HG02759 (cell line): ENCODE results near the gene DNAJC6.
"Not testable (repeated sequence)": the region's sequence is repeated elsewhere in the genome, so short reads cannot be mapped to it uniquely, and the experiment has no call there.

Experiments used
- ATAC-seq: cut with Tn5 transposase; IDR thresholded peaks from one replicate; pipeline ENCODE4 v1.9.1; 2021; ENCODE audit warnings: mild to moderate bottlenecking, moderate library complexity; ENCODE audit not compliant: unreplicated experiment

DNAJC6 gene

GRCh38 chr1:65309304-65310077 is at the start of gene DNAJC6:
DNAJC6 (plus strand) TSS chr1:65309543; CDS start chr1:65309746, 203 bp downstream.
- ATAC-seq, result peak; percentile 90

- ATAC-seq, result no peak
These were observed 49.5 kb upstream of the DNAJC6 start for GRCh38 chr1:65259816-65260215.

- ATAC-seq, result peak; percentile 61
These were observed 48.4 kb upstream of the DNAJC6 start for GRCh38 chr1:65260851-65261473.

- no peak for ATAC-seq
These were observed 46.1 kb upstream of the DNAJC6 start for GRCh38 chr1:65263286-65263685.

GRCh38 chr1:65264197-65264929 is 45.0 kb upstream of the DNAJC6 start:
- no peak for ATAC-seq

GRCh38 chr1:65265296-65265650 is 44.1 kb upstream of the DNAJC6 start:
- ATAC-seq, result no peak

GRCh38 chr1:65265651-65266351 is 43.5 kb upstream of the DNAJC6 start:
- peak; percentile 61 for ATAC-seq

GRCh38 chr1:65266476-65266875 is 42.9 kb upstream of the DNAJC6 start:
- ATAC-seq, result no peak

GRCh38 chr1:65267271-65267670 is 42.1 kb upstream of the DNAJC6 start:
- no peak for ATAC-seq

GRCh38 chr1:65267683-65268082 is 41.7 kb upstream of the DNAJC6 start:
- no peak for ATAC-seq

GRCh38 chr1:65269612-65270011 is 39.7 kb upstream of the DNAJC6 start:
- no peak for ATAC-seq

- ATAC-seq, result no peak
These were observed 33.0 kb upstream of the DNAJC6 start for GRCh38 chr1:65276197-65276939.

- no peak for ATAC-seq
These were observed 31.6 kb upstream of the DNAJC6 start for GRCh38 chr1:65277605-65278347.

- ATAC-seq, result no peak
These were observed 30.8 kb upstream of the DNAJC6 start for GRCh38 chr1:65278376-65279069.

- ATAC-seq, result no peak
These were observed 30.1 kb upstream of the DNAJC6 start for GRCh38 chr1:65279070-65279779.

- ATAC-seq, result peak; percentile 86
These were observed 27.5 kb upstream of the DNAJC6 start for GRCh38 chr1:65281846-65282245.

GRCh38 chr1:65284229-65284628 is 25.1 kb upstream of the DNAJC6 start:
- ATAC-seq, result no peak

GRCh38 chr1:65289449-65289848 is 19.9 kb upstream of the DNAJC6 start:
- ATAC-seq, result peak; percentile 92

GRCh38 chr1:65291818-65292217 is 17.5 kb upstream of the DNAJC6 start:
- not testable (repeated sequence) for ATAC-seq
